WTC11 (cell line): ENCODE results near the gene KLHL14.

ENCODE experiments used
- ATF1 ChIP-seq: sonication (generic); formaldehyde crosslinking; IDR thresholded peaks from 2 replicates; pipeline ENCODE4 v1.8.1; 2023; ENCODE audit warnings: mild to moderate bottlenecking, moderate library complexity, missing genetic modification reagents
- ETV6 ChIP-seq: sonication (generic); formaldehyde crosslinking; IDR thresholded peaks from 2 replicates; pipeline ENCODE4 v1.8.1; 2022; ENCODE audit warnings: mild to moderate bottlenecking, missing genetic modification reagents
- ZBTB21 ChIP-seq: sonication (generic); formaldehyde crosslinking; IDR thresholded peaks from 2 replicates; pipeline ENCODE4 v1.8.1; 2023; ENCODE audit warnings: mild to moderate bottlenecking, missing genetic modification reagents, borderline replicate concordance
- TF ChIP-seq, protein P1 (sequence below): fragments of 250-450 bp; sonication (Bioruptor Pico); conservative IDR thresholded peaks from 2 replicates; pipeline ENCODE4 v1.9.0; 2021; ENCODE audit warnings: mild to moderate bottlenecking
- TF ChIP-seq, protein P2 (sequence below): fragments of 200-600 bp; IDR thresholded peaks from 2 replicates; pipeline ENCODE4 v1.8.0; 2022; ENCODE audit warnings: antibody characterized with exemption
- TF ChIP-seq, protein P3 (sequence below): sonication (generic); formaldehyde crosslinking; conservative IDR thresholded peaks from 2 replicates; pipeline ENCODE4 v1.8.1; 2022; ENCODE audit warnings: mild to moderate bottlenecking, missing genetic modification reagents
- TF ChIP-seq, protein P4 (sequence below): fragments of 250-450 bp; sonication (Bioruptor Pico); IDR thresholded peaks from 2 replicates; pipeline ENCODE4 v1.9.0; 2021; ENCODE audit warnings: mild to moderate bottlenecking
- TF ChIP-seq, protein P5 (sequence below): sonication (generic); formaldehyde crosslinking; IDR thresholded peaks from 2 replicates; pipeline ENCODE4 v1.8.1; 2023; ENCODE audit warnings: mild to moderate bottlenecking, missing genetic modification reagents, moderate library complexity
- TF ChIP-seq, protein P6 (sequence below): sonication (generic); formaldehyde crosslinking; IDR thresholded peaks from 2 replicates; pipeline ENCODE4 v1.8.1; 2022; ENCODE audit warnings: low read depth, missing genetic modification reagents, borderline replicate concordance

DNA sequence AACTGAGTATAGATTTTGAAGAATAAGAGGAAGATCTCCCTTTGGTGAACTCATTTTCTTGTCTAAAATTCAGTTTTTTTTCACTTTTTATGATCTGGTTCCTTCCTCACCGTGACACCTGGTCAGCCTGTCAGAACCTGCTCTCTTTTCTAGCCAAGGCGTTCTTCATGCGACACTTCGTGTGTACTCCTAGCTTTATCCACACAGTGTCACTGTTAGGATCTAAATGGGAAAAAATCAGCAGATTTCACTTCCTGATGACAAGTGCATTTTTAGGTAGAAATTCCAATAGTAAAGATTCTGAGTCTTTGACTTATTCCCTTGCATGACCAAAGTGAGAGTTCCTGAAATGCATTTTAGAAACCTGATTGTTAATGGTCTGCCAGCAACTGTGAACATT lies 89.8 kb downstream of the KLHL14 start:
- TF ChIP-seq, protein P1, sequence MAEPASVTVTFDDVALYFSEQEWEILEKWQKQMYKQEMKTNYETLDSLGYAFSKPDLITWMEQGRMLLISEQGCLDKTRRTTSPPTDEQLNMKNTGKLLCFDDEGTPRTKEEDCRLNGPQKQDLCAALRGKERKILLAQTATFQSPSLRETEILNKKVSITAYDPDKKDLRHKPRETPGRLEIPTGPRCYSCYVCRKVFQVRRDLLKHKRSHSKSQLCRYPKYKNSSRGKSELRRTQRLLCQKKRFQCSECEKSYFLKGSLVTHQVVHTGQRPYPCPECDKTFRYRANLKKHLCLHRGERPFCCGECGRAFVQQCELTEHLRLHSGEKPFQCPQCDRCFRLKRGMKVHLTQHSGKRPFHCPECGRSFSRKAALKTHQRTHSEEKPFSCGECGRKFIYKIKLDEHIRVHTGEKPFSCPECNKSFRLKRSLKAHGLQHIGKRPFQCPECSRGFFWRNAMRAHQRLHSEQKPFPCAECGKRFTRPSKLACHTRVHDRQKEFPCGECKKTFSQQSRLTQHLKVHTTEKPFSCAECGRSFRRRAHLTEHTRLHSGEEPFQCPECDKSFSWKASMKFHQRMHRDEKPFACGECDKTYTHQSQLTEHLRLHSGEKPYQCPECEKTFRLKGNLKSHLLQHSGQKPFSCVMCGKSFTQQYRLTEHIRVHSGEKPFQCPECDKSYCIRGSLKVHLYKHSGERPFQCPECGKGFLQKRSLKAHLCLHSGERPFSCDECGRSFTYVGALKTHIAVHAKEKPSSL (CRISPR knock-in tag) = no peak
- TF ChIP-seq, protein P2, sequence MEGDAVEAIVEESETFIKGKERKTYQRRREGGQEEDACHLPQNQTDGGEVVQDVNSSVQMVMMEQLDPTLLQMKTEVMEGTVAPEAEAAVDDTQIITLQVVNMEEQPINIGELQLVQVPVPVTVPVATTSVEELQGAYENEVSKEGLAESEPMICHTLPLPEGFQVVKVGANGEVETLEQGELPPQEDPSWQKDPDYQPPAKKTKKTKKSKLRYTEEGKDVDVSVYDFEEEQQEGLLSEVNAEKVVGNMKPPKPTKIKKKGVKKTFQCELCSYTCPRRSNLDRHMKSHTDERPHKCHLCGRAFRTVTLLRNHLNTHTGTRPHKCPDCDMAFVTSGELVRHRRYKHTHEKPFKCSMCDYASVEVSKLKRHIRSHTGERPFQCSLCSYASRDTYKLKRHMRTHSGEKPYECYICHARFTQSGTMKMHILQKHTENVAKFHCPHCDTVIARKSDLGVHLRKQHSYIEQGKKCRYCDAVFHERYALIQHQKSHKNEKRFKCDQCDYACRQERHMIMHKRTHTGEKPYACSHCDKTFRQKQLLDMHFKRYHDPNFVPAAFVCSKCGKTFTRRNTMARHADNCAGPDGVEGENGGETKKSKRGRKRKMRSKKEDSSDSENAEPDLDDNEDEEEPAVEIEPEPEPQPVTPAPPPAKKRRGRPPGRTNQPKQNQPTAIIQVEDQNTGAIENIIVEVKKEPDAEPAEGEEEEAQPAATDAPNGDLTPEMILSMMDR = no peak
- TF ChIP-seq, protein P3, sequence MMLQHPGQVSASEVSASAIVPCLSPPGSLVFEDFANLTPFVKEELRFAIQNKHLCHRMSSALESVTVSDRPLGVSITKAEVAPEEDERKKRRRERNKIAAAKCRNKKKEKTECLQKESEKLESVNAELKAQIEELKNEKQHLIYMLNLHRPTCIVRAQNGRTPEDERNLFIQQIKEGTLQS (CRISPR knock-in tag) = no peak
- TF ChIP-seq ETV6 (CRISPR knock-in tag) (no peak), ATF1 (CRISPR knock-in tag) (no peak), ZBTB21 (CRISPR knock-in tag) (no peak)
- TF ChIP-seq, protein P4, sequence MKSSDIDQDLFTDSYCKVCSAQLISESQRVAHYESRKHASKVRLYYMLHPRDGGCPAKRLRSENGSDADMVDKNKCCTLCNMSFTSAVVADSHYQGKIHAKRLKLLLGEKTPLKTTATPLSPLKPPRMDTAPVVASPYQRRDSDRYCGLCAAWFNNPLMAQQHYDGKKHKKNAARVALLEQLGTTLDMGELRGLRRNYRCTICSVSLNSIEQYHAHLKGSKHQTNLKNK (CRISPR knock-in tag) = no peak
- TF ChIP-seq, protein P5, sequence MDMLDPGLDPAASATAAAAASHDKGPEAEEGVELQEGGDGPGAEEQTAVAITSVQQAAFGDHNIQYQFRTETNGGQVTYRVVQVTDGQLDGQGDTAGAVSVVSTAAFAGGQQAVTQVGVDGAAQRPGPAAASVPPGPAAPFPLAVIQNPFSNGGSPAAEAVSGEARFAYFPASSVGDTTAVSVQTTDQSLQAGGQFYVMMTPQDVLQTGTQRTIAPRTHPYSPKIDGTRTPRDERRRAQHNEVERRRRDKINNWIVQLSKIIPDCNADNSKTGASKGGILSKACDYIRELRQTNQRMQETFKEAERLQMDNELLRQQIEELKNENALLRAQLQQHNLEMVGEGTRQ (CRISPR knock-in tag) = no peak
- TF ChIP-seq, protein P6, sequence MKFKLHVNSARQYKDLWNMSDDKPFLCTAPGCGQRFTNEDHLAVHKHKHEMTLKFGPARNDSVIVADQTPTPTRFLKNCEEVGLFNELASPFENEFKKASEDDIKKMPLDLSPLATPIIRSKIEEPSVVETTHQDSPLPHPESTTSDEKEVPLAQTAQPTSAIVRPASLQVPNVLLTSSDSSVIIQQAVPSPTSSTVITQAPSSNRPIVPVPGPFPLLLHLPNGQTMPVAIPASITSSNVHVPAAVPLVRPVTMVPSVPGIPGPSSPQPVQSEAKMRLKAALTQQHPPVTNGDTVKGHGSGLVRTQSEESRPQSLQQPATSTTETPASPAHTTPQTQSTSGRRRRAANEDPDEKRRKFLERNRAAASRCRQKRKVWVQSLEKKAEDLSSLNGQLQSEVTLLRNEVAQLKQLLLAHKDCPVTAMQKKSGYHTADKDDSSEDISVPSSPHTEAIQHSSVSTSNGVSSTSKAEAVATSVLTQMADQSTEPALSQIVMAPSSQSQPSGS (CRISPR knock-in tag) = no peak
